ENCODE results near the gene ZFYVE9.
"Not testable (repeated sequence)": the region's sequence is repeated elsewhere in the genome, so short reads cannot be mapped to it uniquely, and the experiment has no call there.

ZFYVE9 gene

DNA sequence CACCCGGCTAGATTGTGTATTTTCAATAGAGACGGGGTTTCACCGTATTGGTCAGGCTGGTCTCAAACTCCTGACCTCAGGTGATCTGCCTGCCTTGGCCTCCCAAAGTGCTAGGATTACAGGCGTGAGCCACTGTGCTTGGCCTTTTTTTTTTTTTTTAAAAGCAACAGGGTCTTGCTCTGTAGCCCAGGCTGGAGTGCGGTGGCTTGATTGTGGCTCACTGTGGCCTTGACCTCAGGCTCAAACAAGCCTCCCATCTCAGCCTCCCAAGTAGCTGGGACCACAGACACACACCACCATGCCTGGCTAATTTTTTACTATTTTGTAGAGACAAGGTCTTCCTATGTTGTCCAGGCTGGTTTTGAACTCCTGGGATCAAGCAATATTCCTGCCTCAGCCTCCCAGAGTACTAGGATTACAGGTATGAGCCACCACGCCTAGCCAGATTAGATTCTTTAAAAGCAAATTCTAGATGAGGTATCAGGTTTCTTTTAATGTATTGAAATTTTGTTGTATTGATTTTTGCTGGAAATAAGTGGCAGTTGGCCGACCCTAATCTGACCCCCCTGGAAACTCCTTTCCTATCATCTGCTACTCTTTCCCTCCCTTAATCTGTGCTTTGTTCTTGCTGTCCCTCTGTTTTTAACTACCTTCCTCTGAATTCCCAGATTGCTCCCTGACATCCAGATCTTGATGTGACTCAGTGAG, 26.6 kb downstream of the ZFYVE9 start:
- TF ChIP-seq, protein P1, sequence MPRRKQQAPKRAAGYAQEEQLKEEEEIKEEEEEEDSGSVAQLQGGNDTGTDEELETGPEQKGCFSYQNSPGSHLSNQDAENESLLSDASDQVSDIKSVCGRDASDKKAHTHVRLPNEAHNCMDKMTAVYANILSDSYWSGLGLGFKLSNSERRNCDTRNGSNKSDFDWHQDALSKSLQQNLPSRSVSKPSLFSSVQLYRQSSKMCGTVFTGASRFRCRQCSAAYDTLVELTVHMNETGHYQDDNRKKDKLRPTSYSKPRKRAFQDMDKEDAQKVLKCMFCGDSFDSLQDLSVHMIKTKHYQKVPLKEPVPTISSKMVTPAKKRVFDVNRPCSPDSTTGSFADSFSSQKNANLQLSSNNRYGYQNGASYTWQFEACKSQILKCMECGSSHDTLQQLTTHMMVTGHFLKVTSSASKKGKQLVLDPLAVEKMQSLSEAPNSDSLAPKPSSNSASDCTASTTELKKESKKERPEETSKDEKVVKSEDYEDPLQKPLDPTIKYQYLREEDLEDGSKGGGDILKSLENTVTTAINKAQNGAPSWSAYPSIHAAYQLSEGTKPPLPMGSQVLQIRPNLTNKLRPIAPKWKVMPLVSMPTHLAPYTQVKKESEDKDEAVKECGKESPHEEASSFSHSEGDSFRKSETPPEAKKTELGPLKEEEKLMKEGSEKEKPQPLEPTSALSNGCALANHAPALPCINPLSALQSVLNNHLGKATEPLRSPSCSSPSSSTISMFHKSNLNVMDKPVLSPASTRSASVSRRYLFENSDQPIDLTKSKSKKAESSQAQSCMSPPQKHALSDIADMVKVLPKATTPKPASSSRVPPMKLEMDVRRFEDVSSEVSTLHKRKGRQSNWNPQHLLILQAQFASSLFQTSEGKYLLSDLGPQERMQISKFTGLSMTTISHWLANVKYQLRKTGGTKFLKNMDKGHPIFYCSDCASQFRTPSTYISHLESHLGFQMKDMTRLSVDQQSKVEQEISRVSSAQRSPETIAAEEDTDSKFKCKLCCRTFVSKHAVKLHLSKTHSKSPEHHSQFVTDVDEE (CRISPR knock-in tag; IDR thresholded peaks at IDR 0.05): no peak
- no peak for TF ChIP-seq TOX (CRISPR knock-in tag; IDR thresholded peaks at IDR 0.05; ENCODE audit: borderline replicate concordance)
- no peak for TF ChIP-seq ESRRG (CRISPR knock-in tag; IDR thresholded peaks at IDR 0.05)
- no peak for TF ChIP-seq ARNTL (CRISPR knock-in tag; IDR thresholded peaks at IDR 0.05; ENCODE audit: borderline replicate concordance, low read depth)

DNA sequence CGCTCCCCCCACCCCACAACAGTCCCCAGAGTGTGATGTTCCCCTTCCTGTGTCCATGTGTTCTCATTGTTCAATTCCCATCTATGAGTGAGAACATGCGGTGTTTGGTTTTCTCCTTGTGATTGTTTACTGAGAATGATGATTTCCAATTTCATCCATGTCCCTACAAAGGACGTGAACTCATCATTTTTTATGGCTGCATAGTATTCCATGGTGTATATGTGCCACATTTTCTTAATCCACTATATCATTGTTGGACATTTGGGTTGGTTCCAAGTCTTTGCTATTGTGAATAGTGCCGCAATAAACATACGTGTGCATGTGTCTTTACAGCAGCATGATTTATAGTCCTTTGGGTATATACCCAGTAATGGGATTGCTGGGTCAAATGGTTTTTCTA, 29.3 kb downstream of the ZFYVE9 start:
- not testable (repeated sequence) for ATAC-seq

More for the DNA sequence above, 26.6 kb downstream of the ZFYVE9 start:
- ATAC-seq: no peak

DNA sequence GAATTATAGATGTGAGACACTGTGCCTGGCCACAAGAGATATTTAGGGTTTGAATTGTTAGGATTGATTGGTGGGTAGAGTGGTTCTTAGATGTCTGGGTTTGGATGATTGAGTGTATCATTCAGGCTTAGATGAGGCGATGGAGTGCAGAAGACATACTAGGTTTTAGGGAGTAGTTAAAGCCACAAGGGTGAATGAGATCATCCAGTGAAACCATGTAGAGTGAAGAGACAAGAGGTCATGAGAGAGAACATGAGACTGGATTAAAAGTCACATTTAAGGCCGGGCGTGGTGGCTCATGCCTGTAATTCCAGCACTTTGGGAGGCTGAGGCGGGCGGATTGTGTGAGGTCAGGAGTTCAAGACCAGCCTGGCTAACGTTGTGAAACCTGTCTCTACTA, 37.2 kb downstream of the ZFYVE9 start:
- ATAC-seq: no peak
- TF ChIP-seq, protein P1 (CRISPR knock-in tag; IDR thresholded peaks at IDR 0.05): no peak
- TF ChIP-seq ESRRG (CRISPR knock-in tag; IDR thresholded peaks at IDR 0.05): no peak
- no peak for TF ChIP-seq SNAI2 (CRISPR knock-in tag; IDR thresholded peaks at IDR 0.05)
- no peak for TF ChIP-seq ZFP3 (CRISPR knock-in tag; IDR thresholded peaks at IDR 0.05)
- no peak for TF ChIP-seq CSDC2 (CRISPR knock-in tag; IDR thresholded peaks at IDR 0.05)
- TF ChIP-seq, protein P2, sequence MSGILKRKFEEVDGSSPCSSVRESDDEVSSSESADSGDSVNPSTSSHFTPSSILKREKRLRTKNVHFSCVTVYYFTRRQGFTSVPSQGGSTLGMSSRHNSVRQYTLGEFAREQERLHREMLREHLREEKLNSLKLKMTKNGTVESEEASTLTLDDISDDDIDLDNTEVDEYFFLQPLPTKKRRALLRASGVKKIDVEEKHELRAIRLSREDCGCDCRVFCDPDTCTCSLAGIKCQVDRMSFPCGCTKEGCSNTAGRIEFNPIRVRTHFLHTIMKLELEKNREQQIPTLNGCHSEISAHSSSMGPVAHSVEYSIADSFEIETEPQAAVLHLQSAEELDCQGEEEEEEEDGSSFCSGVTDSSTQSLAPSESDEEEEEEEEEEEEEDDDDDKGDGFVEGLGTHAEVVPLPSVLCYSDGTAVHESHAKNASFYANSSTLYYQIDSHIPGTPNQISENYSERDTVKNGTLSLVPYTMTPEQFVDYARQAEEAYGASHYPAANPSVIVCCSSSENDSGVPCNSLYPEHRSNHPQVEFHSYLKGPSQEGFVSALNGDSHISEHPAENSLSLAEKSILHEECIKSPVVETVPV (CRISPR knock-in tag; IDR thresholded peaks at IDR 0.05): no peak
- no peak for TF ChIP-seq ZFP30 (CRISPR knock-in tag; IDR thresholded peaks at IDR 0.05)
- no peak for TF ChIP-seq OSR1 (CRISPR knock-in tag; IDR thresholded peaks at IDR 0.05)
- TF ChIP-seq, protein P3, sequence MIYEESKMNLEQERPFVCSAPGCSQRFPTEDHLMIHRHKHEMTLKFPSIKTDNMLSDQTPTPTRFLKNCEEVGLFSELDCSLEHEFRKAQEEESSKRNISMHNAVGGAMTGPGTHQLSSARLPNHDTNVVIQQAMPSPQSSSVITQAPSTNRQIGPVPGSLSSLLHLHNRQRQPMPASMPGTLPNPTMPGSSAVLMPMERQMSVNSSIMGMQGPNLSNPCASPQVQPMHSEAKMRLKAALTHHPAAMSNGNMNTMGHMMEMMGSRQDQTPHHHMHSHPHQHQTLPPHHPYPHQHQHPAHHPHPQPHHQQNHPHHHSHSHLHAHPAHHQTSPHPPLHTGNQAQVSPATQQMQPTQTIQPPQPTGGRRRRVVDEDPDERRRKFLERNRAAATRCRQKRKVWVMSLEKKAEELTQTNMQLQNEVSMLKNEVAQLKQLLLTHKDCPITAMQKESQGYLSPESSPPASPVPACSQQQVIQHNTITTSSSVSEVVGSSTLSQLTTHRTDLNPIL (CRISPR knock-in tag; IDR thresholded peaks at IDR 0.05; ENCODE audit: low read depth): no peak
- no peak for TF ChIP-seq ARNTL (CRISPR knock-in tag; IDR thresholded peaks at IDR 0.05; ENCODE audit: borderline replicate concordance, low read depth)
- no peak for TF ChIP-seq ISL1 (CRISPR knock-in tag; IDR thresholded peaks at IDR 0.05)

DNA sequence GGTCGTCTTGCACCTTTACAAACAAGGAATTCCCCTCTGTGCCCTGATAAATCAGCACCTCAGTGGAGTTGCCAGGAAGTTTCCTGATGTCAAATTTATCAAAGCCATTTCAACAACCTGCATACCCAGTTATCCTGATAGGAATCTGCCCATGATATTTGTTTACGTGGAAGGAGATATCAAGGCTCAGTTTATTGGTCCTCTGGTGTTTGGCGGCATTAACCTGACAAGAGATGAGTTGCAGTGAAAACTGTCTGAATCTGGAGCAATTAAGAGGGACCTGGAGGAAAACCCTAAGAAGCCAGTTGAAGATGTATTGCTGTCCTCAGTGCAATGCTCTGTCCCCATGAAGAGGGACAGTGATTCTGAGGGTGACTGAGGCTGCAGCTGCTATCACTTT, 38.3 kb downstream of the ZFYVE9 start:
- TF ChIP-seq, protein P3 (CRISPR knock-in tag; IDR thresholded peaks at IDR 0.05; ENCODE audit: low read depth): no peak
- TF ChIP-seq OSR1 (CRISPR knock-in tag; IDR thresholded peaks at IDR 0.05) (no peak), ZC3H10 (CRISPR knock-in tag; IDR thresholded peaks at IDR 0.05) (no peak), PPARA (CRISPR knock-in tag; IDR thresholded peaks at IDR 0.05; ENCODE audit: borderline replicate concordance) (no peak)
- ATAC-seq: no peak

DNA sequence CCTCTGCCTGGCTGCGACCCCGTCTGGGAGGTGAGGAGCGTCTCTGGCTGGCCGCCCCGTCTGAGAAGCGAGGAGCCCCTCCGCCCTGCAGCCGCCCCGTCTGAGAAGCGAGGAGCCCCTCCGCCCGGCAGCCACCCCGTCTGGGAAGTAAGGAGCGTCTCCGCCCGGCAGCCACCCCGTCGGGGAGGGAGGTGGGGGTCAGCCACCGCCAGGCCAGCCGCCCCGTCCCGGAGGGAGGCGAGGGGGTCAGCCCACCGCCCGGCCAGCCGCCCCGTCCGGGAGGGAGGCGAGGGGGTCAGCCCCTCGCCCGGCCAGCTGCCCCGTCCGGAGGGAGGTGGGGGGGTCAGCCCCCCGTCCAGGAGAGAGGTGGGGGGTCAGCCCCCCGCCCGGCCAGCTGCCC, 39.9 kb downstream of the ZFYVE9 start:
- ATAC-seq: not testable (repeated sequence)

DNA sequence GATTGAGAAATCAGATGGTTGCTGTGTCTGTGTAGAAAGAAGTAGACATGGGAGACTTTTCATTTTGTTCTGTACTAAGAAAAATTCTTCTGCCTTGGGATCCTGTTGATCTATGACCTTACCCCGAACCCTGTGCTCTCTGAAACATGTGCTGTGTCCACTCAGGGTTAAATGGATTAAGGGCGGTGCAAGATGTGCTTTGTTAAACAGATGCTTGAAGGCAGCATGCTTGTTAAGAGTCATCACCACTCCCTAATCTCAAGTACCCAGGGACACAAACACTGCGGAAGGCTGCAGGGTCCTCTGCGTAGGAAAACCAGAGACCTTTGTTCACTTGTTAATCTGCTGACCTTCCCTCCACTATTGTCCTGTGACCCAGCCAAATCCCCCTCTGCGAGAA, 40.4 kb downstream of the ZFYVE9 start:
- ATAC-seq: not testable (repeated sequence)
